Cardiac muscle cell (in vitro differentiated cells and primary cell): Measurements from ENCODE around the gene LYST. TPM values are rescaled to one million over a fixed set of nuclear protein-coding genes. Genes with fewer than 3 reads are reported as not detected.
"Not testable (repeated sequence)": the region's sequence is repeated elsewhere in the genome, so short reads cannot be mapped to it uniquely, and the experiment has no call there.

Experiments used
- DNase-seq, 2 donors: peaks; one replicate each; pipeline versions ENCODE4 v3.0.0 to v3.0.0-alpha.2; 2010 to 2017; ENCODE audit warnings: low read depth in 1 of 2, low spot score in 1 of 2
- H3K27ac ChIP-seq: fragments of 200-600 bp; sonication (generic); 2 replicates; pipeline ENCODE4 v1.5.1; 2016
- H3K27me3 ChIP-seq: fragments of 200-600 bp; sonication (generic); 2 replicates; pipeline ENCODE4 v1.6.0; 2016; ENCODE audit warnings: control low read depth
- H3K36me3 ChIP-seq: fragments of 200-600 bp; sonication (generic); 2 replicates; pipeline ENCODE4 v1.5.1; 2016; ENCODE audit warnings: control low read depth
- H3K4me1 ChIP-seq: fragments of 200-600 bp; sonication (generic); 2 replicates; pipeline ENCODE4 v1.8.1; 2017; ENCODE audit warnings: low read depth, mild to moderate bottlenecking, mixed run types
- H3K4me3 ChIP-seq: fragments of 200-600 bp; sonication (generic); 2 replicates; pipeline ENCODE4 v1.5.1; 2016; ENCODE audit warnings: mild to moderate bottlenecking
- H3K9me3 ChIP-seq: fragments of 200-600 bp; sonication (generic); 2 replicates; pipeline ENCODE4 v1.5.1; 2017; ENCODE audit warnings: low read depth, mild to moderate bottlenecking, control low read depth
- CTCF ChIP-seq: IDR thresholded peaks from 2 replicates; pipeline ENCODE4 v1.5.1; 2012; ENCODE audit warnings: low read depth, mild to moderate bottlenecking, low read length
- polyA plus RNA-seq: library from polyadenylated mRNA; unstranded; fragments of >200 nt; fragmentation: Nextera tagmentation; extraction: Ambion mirVana; gene quantifications from 2 replicates; pipeline ENCODE4 v1.2.1, GENCODE V29; 2016
- total RNA-seq: library from RNA; depleted of rRNA; stranded (reverse); fragments of >200 nt; gene quantifications from 2 replicates; pipeline ENCODE4 v1.2.3, GENCODE V29; 2016

LYST gene
- total and polyA plus RNA-seq, 2 experiments from 2014 or later, result 4.5 to 5.2 TPM

- Histone ChIP-seq H3K4me1 (no peaks in the 10 kb centered on the region), H3K36me3 (no peaks in the 10 kb centered on the region), H3K27ac (no peak overlapping the region), H3K27me3 (no peaks in the 10 kb centered on the region), H3K4me3 (no peak overlapping the region), H3K9me3 (no peaks in the 10 kb centered on the region)
- no peak for DNase-seq
- no peak for TF ChIP-seq CTCF
These were observed 109.1 kb downstream of the LYST start for GRCh38 chr1:235757587-235758096.

- H3K9me3 ChIP-seq, H3K27ac ChIP-seq: not testable (repeated sequence)
These were observed 112.5 kb downstream of the LYST start for GRCh38 chr1:235754186-235754585.

GRCh38 chr1:235749755-235750300, 116.9 kb downstream of the LYST start:
- Histone ChIP-seq H3K27ac (no peak overlapping the region), H3K4me3 (no peak overlapping the region), H3K9me3 (no peaks in the 10 kb centered on the region), H3K36me3 (no peaks in the 10 kb centered on the region), H3K4me1 (peaks cover 4% of the 10 kb centered on the region), H3K27me3 (no peaks in the 10 kb centered on the region)
- TF ChIP-seq CTCF, result no peak
- peak in 1 of 2 donors; percentile 5 for DNase-seq

More at GRCh38 chr1:235754186-235754585, 112.5 kb downstream of the LYST start:
- not testable (repeated sequence) for H3K27me3 ChIP-seq, H3K4me3 ChIP-seq, H3K4me1 ChIP-seq, DNase-seq, H3K36me3 ChIP-seq

- Histone ChIP-seq H3K4me3 (no peak overlapping the region), H3K4me1 (peaks cover 4% of the 10 kb centered on the region), H3K27ac (no peak overlapping the region), H3K27me3 (no peaks in the 10 kb centered on the region), H3K9me3 (no peaks in the 10 kb centered on the region), H3K36me3 (no peaks in the 10 kb centered on the region)
- TF ChIP-seq CTCF, result no peak
- DNase-seq, result no peak
These were observed 118.0 kb downstream of the LYST start for GRCh38 chr1:235748747-235749146.

GRCh38 chr1:235746245-235746644, 120.5 kb downstream of the LYST start:
- no peak overlapping the region for H3K4me3 ChIP-seq
- no peak for DNase-seq
- no peaks in the 10 kb centered on the region for H3K9me3 ChIP-seq
- H3K27me3 ChIP-seq, result no peaks in the 10 kb centered on the region
- no peak overlapping the region for H3K27ac ChIP-seq
- no peak for TF ChIP-seq CTCF
- H3K36me3 ChIP-seq, result no peaks in the 10 kb centered on the region
- peaks cover 4% of the 10 kb centered on the region for H3K4me1 ChIP-seq

- no peaks in the 10 kb centered on the region for H3K9me3 ChIP-seq
- H3K27me3 ChIP-seq, result no peaks in the 10 kb centered on the region
- H3K4me1 ChIP-seq, result peaks cover 4% of the 10 kb centered on the region
- no peak for TF ChIP-seq CTCF
- H3K36me3 ChIP-seq, result peaks cover 2% of the 10 kb centered on the region
- H3K4me3 ChIP-seq, result no peak overlapping the region
- no peak overlapping the region for H3K27ac ChIP-seq
- no peak for DNase-seq
These were observed 121.1 kb downstream of the LYST start for GRCh38 chr1:235745503-235746136.
